Suprapubic skin (tissue), 3 donors: ENCODE data around the gene INTS11.

Experiments
- POLR2A ChIP-seq, 2 donors: fragments of 450-650 bp; IDR thresholded peaks; one replicate each; pipeline ENCODE4 v1.6.1; 2017; ENCODE audit warnings: antibody characterized with exemption in 2 of 2, mild to moderate bottlenecking in 2 of 2, moderate library complexity in 2 of 2
- TF ChIP-seq, protein P1 (sequence below), 2 donors: fragments of 200-600 bp in 1 of 2; fragments of 450-650 bp in 1 of 2; sonication (generic) in 1 of 2; IDR thresholded peaks; one replicate each; pipeline ENCODE4 v1.5.1; 2016 to 2019; ENCODE audit warnings: antibody characterized with exemption in 2 of 2, mild to moderate bottlenecking in 1 of 2, moderate library complexity in 1 of 2

DNA sequence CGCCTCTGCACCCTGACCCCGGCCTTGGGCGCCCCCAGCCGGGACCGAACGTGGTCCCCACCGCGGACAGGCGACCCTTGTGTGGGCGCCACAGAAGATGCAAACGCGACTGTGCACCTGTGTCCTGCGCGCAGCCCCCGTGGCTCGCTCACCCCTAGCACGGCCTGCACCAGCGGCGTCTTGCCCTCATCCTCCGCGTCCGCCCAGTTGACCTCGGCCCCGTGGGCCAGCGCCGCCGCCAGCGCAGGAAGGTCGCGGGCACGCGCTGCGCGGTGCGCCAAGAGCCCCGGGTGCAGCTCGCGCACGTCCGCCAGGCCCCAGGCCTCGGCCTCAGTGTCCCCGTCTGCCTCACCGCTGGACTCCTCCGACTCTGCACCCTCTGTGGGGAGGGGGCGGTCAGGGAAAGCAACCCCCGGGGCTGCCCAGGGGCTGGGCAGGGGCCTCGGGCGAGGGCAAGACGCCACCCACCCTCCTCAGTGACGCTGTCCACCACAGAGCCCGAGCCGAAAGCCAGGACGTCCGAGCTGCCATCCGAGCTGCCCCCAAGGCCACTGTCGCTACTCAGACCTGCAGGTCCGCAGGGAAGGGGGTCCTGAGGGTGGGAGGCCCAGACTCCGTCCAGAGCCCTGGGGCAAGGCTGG lies 30.1 kb downstream of the INTS11 start:
- TF ChIP-seq POLR2A (IDR thresholded peaks at IDR 0.05), result no peak
- TF ChIP-seq, protein P1, sequence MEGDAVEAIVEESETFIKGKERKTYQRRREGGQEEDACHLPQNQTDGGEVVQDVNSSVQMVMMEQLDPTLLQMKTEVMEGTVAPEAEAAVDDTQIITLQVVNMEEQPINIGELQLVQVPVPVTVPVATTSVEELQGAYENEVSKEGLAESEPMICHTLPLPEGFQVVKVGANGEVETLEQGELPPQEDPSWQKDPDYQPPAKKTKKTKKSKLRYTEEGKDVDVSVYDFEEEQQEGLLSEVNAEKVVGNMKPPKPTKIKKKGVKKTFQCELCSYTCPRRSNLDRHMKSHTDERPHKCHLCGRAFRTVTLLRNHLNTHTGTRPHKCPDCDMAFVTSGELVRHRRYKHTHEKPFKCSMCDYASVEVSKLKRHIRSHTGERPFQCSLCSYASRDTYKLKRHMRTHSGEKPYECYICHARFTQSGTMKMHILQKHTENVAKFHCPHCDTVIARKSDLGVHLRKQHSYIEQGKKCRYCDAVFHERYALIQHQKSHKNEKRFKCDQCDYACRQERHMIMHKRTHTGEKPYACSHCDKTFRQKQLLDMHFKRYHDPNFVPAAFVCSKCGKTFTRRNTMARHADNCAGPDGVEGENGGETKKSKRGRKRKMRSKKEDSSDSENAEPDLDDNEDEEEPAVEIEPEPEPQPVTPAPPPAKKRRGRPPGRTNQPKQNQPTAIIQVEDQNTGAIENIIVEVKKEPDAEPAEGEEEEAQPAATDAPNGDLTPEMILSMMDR (IDR thresholded peaks at IDR 0.05), result no peak
